Measurements from ENCODE around the gene AK5. TPM values are rescaled to one million over a fixed set of nuclear protein-coding genes. Genes with fewer than 3 reads are reported as not detected.

Gene AK5
- total RNA-seq, 2 donors from 2014 or later = 0.49 to 1.1 TPM

- no peak overlapping the region for H3K4me3 ChIP-seq
- TF ChIP-seq, protein P1, sequence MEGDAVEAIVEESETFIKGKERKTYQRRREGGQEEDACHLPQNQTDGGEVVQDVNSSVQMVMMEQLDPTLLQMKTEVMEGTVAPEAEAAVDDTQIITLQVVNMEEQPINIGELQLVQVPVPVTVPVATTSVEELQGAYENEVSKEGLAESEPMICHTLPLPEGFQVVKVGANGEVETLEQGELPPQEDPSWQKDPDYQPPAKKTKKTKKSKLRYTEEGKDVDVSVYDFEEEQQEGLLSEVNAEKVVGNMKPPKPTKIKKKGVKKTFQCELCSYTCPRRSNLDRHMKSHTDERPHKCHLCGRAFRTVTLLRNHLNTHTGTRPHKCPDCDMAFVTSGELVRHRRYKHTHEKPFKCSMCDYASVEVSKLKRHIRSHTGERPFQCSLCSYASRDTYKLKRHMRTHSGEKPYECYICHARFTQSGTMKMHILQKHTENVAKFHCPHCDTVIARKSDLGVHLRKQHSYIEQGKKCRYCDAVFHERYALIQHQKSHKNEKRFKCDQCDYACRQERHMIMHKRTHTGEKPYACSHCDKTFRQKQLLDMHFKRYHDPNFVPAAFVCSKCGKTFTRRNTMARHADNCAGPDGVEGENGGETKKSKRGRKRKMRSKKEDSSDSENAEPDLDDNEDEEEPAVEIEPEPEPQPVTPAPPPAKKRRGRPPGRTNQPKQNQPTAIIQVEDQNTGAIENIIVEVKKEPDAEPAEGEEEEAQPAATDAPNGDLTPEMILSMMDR (IDR thresholded peaks at IDR 0.05) = no peak
- no peak for DNase-seq
- H3K36me3 ChIP-seq = no peaks in the 10 kb centered on the region
- H3K27ac ChIP-seq = no peak overlapping the region
- intact Hi-C loops (cut with DNase I) = no loop called here
- no peaks in the 10 kb centered on the region for H3K27me3 ChIP-seq
- H3K4me1 ChIP-seq = no peaks in the 10 kb centered on the region
- no peaks in the 10 kb centered on the region for H3K9me3 ChIP-seq
- no peak overlapping the region for H3K9ac ChIP-seq (ENCODE audit: low read depth in 2 of 2, low read length in 2 of 2)
Measured at GRCh38 chr1:77267035-77267434, 14.8 kb upstream of the AK5 start.

DNA sequence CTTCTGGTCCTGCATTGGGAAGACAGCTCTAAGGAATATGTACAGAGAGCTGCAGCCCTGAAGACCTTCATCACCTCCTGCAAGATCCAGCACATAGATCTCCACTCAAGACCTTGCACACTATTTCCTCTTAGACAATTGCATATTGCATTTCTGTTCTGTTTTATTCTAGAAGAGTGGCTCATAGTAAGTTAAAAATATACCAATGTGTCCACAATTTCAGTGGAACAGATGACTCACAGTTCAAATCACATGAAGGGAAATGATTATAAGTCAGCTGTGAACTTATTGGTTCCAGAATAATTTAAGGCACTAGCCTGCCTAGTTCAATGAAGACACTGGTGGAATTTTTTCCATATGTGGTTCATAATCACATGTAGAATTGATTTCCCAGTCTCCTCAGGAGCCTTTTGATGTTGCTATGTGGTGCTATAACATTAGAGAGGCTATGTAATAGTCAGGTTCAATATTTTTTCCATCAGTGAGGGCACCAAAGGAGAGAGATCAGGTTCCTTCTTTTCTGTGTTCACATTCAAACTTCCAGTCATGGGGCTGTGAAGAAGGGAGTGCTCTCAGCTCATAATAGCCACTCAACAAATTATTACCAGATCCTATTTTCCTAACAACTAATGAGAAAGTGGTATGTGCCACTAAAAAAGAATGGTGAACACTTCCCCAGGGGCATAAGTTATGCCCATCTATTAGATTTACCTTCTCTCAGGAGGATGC, 9.8 kb upstream of the AK5 start:
- Histone ChIP-seq H3K27me3 (no peaks in the 10 kb centered on the region), H3K9me3 (no peaks in the 10 kb centered on the region), H3K9ac (ENCODE audit: low read depth in 2 of 2, low read length in 2 of 2) (no peak overlapping the region), H3K27ac (no peak overlapping the region), H3K4me1 (no peaks in the 10 kb centered on the region), H3K4me3 (no peak overlapping the region), H3K36me3 (no peaks in the 10 kb centered on the region)
- TF ChIP-seq, protein P1 (IDR thresholded peaks at IDR 0.05) = no peak
- no peak for DNase-seq
- intact Hi-C loops (cut with DNase I) = no loop called here

DNA sequence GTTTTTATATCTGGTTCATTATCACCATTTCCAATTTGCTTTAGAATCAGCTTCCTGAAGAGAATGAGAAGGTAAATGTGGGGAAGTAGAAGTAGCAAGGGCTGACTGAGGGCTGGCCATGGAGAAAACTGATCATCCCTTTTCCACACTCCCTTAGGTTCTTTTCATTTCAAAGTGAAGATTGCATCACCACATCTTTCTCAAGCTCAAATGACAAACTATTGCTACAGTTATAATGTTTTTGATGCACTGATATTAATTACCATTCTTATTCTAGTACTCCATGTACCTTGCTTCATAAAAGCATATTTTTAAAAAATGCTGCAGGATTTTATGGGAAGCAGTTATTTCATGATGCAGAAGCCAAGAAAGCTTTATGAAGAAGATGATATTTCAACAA, 7.9 kb upstream of the AK5 start:
- intact Hi-C loops (cut with DNase I) = no loop called here

GRCh38 chr1:77275194-77275593, 6.6 kb upstream of the AK5 start:
- H3K4me1 ChIP-seq = no peaks in the 10 kb centered on the region
- no peak overlapping the region for H3K4me3 ChIP-seq
- peaks cover 3% of the 10 kb centered on the region for H3K27me3 ChIP-seq
- no peaks in the 10 kb centered on the region for H3K9me3 ChIP-seq
- intact Hi-C loops (cut with DNase I) = no loop called here
- no peak overlapping the region for H3K9ac ChIP-seq (ENCODE audit: low read depth in 2 of 2, low read length in 2 of 2)
- no peak for DNase-seq
- TF ChIP-seq, protein P1 (IDR thresholded peaks at IDR 0.05) = no peak
- H3K36me3 ChIP-seq = no peaks in the 10 kb centered on the region
- H3K27ac ChIP-seq = no peak overlapping the region

More for the DNA sequence above, 7.9 kb upstream of the AK5 start:
- DNase-seq = no peak
- Histone ChIP-seq H3K9me3 (no peaks in the 10 kb centered on the region), H3K27ac (no peak overlapping the region), H3K27me3 (no peaks in the 10 kb centered on the region), H3K36me3 (no peaks in the 10 kb centered on the region), H3K4me3 (no peak overlapping the region), H3K4me1 (no peaks in the 10 kb centered on the region), H3K9ac (ENCODE audit: low read depth in 2 of 2, low read length in 2 of 2) (no peak overlapping the region)
- TF ChIP-seq, protein P1 (IDR thresholded peaks at IDR 0.05) = no peak

DNA sequence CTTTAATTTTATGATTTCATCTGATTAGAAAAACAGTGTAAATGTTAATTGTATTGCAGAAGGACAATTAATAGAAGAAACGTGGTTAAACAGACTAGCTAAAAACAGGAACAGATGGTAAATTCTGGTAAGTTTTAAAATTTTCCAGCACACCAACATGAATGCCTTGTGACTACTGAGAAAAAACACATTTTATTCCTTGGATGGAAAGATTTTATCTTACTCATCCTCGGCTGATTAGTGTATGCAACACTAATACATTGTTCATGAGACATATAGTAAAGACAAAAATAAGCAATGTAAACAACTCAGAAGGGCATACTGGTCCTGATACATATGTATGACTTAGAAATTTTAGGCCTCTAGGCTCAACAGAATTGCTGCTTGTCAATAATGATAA, 4.9 kb upstream of the AK5 start:
- no peak for DNase-seq
- Histone ChIP-seq H3K36me3 (no peaks in the 10 kb centered on the region), H3K27ac (no peak overlapping the region), H3K4me3 (no peak overlapping the region), H3K27me3 (peaks cover 14% of the 10 kb centered on the region), H3K4me1 (no peaks in the 10 kb centered on the region), H3K9me3 (no peaks in the 10 kb centered on the region), H3K9ac (ENCODE audit: low read depth in 2 of 2, low read length in 2 of 2) (no peak overlapping the region)
- intact Hi-C loops (cut with DNase I) = no loop called here
- TF ChIP-seq, protein P1 (IDR thresholded peaks at IDR 0.05) = no peak
